ENCODE results near the gene FADS1.

DNA sequence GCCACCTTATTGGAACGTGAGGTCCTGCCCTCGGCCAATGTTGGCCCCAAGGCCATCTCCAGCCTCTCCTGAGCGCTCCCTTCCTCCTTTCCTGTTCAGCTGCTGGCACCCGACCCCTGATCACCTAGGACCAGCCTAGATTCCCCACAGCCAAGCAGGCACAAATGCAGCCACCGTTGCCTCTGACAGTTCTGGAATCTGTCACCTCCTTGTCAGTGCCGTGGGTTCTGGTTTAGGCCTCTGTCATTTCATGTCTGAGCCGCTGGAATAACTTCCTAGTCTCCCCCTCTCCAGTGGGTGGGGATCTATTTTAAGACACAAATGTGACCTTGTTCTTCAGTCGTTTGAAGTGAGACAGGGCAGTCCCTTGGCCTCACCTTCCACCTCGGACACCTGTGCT, 44.8 kb upstream of the FADS1 start:
- TF ChIP-seq FOXK1 (CRISPR knock-in tag; IDR thresholded peaks at IDR 0.05): no peak
- TF ChIP-seq, protein P1, sequence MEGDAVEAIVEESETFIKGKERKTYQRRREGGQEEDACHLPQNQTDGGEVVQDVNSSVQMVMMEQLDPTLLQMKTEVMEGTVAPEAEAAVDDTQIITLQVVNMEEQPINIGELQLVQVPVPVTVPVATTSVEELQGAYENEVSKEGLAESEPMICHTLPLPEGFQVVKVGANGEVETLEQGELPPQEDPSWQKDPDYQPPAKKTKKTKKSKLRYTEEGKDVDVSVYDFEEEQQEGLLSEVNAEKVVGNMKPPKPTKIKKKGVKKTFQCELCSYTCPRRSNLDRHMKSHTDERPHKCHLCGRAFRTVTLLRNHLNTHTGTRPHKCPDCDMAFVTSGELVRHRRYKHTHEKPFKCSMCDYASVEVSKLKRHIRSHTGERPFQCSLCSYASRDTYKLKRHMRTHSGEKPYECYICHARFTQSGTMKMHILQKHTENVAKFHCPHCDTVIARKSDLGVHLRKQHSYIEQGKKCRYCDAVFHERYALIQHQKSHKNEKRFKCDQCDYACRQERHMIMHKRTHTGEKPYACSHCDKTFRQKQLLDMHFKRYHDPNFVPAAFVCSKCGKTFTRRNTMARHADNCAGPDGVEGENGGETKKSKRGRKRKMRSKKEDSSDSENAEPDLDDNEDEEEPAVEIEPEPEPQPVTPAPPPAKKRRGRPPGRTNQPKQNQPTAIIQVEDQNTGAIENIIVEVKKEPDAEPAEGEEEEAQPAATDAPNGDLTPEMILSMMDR (IDR thresholded peaks at IDR 0.05): no peak
- no peak for TF ChIP-seq IRF2 (CRISPR knock-in tag; IDR thresholded peaks at IDR 0.05; ENCODE audit: borderline replicate concordance, low read depth)
- TF ChIP-seq, protein P2, sequence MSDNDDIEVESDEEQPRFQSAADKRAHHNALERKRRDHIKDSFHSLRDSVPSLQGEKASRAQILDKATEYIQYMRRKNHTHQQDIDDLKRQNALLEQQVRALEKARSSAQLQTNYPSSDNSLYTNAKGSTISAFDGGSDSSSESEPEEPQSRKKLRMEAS (CRISPR knock-in tag; IDR thresholded peaks at IDR 0.05): no peak
- TF ChIP-seq GRHL2 (CRISPR knock-in tag; IDR thresholded peaks at IDR 0.05; ENCODE audit: insufficient replicate concordance, severe bottlenecking): no peak
- no peak for TF ChIP-seq SP1 (CRISPR knock-in tag; conservative IDR thresholded peaks at IDR 0.05)
- TF ChIP-seq, protein P3, sequence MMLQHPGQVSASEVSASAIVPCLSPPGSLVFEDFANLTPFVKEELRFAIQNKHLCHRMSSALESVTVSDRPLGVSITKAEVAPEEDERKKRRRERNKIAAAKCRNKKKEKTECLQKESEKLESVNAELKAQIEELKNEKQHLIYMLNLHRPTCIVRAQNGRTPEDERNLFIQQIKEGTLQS (CRISPR knock-in tag; conservative IDR thresholded peaks at IDR 0.05): no peak
- no peak for TF ChIP-seq CREB1 (CRISPR knock-in tag; IDR thresholded peaks at IDR 0.05)
- TF ChIP-seq, protein P4, sequence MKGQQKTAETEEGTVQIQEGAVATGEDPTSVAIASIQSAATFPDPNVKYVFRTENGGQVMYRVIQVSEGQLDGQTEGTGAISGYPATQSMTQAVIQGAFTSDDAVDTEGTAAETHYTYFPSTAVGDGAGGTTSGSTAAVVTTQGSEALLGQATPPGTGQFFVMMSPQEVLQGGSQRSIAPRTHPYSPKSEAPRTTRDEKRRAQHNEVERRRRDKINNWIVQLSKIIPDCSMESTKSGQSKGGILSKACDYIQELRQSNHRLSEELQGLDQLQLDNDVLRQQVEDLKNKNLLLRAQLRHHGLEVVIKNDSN (CRISPR knock-in tag; IDR thresholded peaks at IDR 0.05): no peak
- TF ChIP-seq FOXJ3 (CRISPR knock-in tag; IDR thresholded peaks at IDR 0.05; ENCODE audit: borderline replicate concordance): no peak
